Trophoblast cell (in vitro differentiated cells and primary cell): ENCODE measurements around the gene MARCO.
A peak's percentile ranks its signal among the peaks of the same experiment; 100 is the strongest.

ENCODE experiments used
- DNase-seq, 2 donors: peaks; one replicate each; pipeline ENCODE4 v3.0.0-alpha.2; 2016
- H2AFZ ChIP-seq: 2 replicates; pipeline ENCODE4 v1.6.1; 2013; ENCODE audit warnings: low read length, moderate library complexity, mild to moderate bottlenecking; ENCODE audit not compliant: insufficient read depth, poor library complexity
- H2AK5ac ChIP-seq: 2 replicates; pipeline ENCODE4 v1.6.1; 2013; ENCODE audit warnings: mild to moderate bottlenecking, low read length
- H2BK120ac ChIP-seq: 2 replicates; pipeline ENCODE4 v1.6.1; 2013; ENCODE audit warnings: low read length, mild to moderate bottlenecking, moderate library complexity; ENCODE audit not compliant: insufficient read depth, poor library complexity
- H2BK12ac ChIP-seq: 2 replicates; pipeline ENCODE4 v1.6.1; 2013; ENCODE audit warnings: mild to moderate bottlenecking, low read length, moderate library complexity
- H2BK5ac ChIP-seq: 2 replicates; pipeline ENCODE4 v1.6.1; 2013; ENCODE audit warnings: low read length, low read depth, moderate library complexity, mild to moderate bottlenecking; ENCODE audit not compliant: poor library complexity
- H3K14ac ChIP-seq: 2 replicates; pipeline ENCODE4 v1.6.1; 2013; ENCODE audit warnings: mild to moderate bottlenecking, low read length
- H3K18ac ChIP-seq: 2 replicates; pipeline ENCODE4 v1.6.1; 2013; ENCODE audit warnings: mild to moderate bottlenecking, low read length
- H3K23ac ChIP-seq: 2 replicates; pipeline ENCODE4 v1.6.1; 2013; ENCODE audit warnings: low read length
- H3K27ac ChIP-seq: 2 replicates; pipeline ENCODE4 v1.5.1; 2013; ENCODE audit warnings: low read depth, mild to moderate bottlenecking, inconsistent platforms, low read length, moderate library complexity
- H3K27me3 ChIP-seq: 2 replicates; pipeline ENCODE4 v1.6.1; 2013; ENCODE audit warnings: inconsistent platforms, mild to moderate bottlenecking, low read length, moderate library complexity; ENCODE audit not compliant: insufficient read depth
- H3K36me3 ChIP-seq, 2 experiments: 1 replicate in 1 of 2; 2 replicates in 1 of 2; pipeline ENCODE4 v1.6.1; 2013; ENCODE audit warnings: low read length in 2 of 2, mild to moderate bottlenecking in 2 of 2, moderate library complexity in 1 of 2; ENCODE audit not compliant: insufficient read depth in 2 of 2, control insufficient read depth in 1 of 2
- H3K4ac ChIP-seq: 2 replicates; pipeline ENCODE4 v1.6.1; 2013; ENCODE audit warnings: low read depth, mild to moderate bottlenecking, low read length, moderate library complexity
- H3K4me1 ChIP-seq, 2 experiments: 1 replicate in 1 of 2; 2 replicates in 1 of 2; pipeline ENCODE4 v1.6.1; 2013; ENCODE audit warnings: low read length in 2 of 2, mild to moderate bottlenecking in 2 of 2, moderate library complexity in 1 of 2; ENCODE audit not compliant: insufficient read depth in 2 of 2, control insufficient read depth in 1 of 2
- H3K4me2 ChIP-seq: 2 replicates; pipeline ENCODE4 v1.6.1; 2013; ENCODE audit warnings: inconsistent platforms, mild to moderate bottlenecking, low read length, moderate library complexity
- H3K4me3 ChIP-seq: 2 replicates; pipeline ENCODE4 v1.5.1; 2013; ENCODE audit warnings: mild to moderate bottlenecking, low read depth, low read length, inconsistent platforms
- H3K79me1 ChIP-seq: one replicate; pipeline ENCODE4 v1.6.1; 2013; ENCODE audit warnings: low read length
- H3K79me2 ChIP-seq: 2 replicates; pipeline ENCODE4 v1.6.1; 2013; ENCODE audit warnings: low read length, mild to moderate bottlenecking; ENCODE audit not compliant: control insufficient read depth, insufficient read depth, poor library complexity
- H3K9ac ChIP-seq: 2 replicates; pipeline ENCODE4 v1.6.1; 2013; ENCODE audit warnings: mild to moderate bottlenecking, low read length
- H3K9me3 ChIP-seq: 2 replicates; pipeline ENCODE4 v1.6.1; 2013; ENCODE audit warnings: low read depth, mild to moderate bottlenecking, control low read depth, inconsistent platforms, low read length; ENCODE audit not compliant: insufficient read depth
- H4K12ac ChIP-seq: 2 replicates; pipeline ENCODE4 v1.6.1; 2013; ENCODE audit warnings: low read depth, mild to moderate bottlenecking, low read length, moderate library complexity
- H4K8ac ChIP-seq: 2 replicates; pipeline ENCODE4 v1.6.1; 2013; ENCODE audit warnings: low read depth, mild to moderate bottlenecking, low read length, moderate library complexity
- H4K91ac ChIP-seq: one replicate; pipeline ENCODE4 v1.6.1; 2013; ENCODE audit warnings: low read depth, mild to moderate bottlenecking, low read length, moderate library complexity
- WGBS: extraction: QIAGEN DNeasy Blood & Tissue Kit; methylation state at CpG from one replicate; pipeline ENCODE4 v1.1.7; 2013; ENCODE audit warnings: missing lambda C conversion rate; ENCODE audit not compliant: insufficient read length, insufficient coverage; ENCODE audit errors: extremely low coverage; 5-methylcytosine and 5-hydroxymethylcytosine counted together

The MARCO gene

GRCh38 chr2:118913803-118914645 is 28.0 kb upstream of the MARCO start:
- no peak overlapping the region for H3K4me3 ChIP-seq
- H3K4me1 ChIP-seq = peaks cover 0 to 5% of the 10 kb centered on the region in 2 experiments
- H3K9me3 ChIP-seq = peaks cover 3% of the 10 kb centered on the region
- no peak overlapping the region for H2BK5ac ChIP-seq
- H4K12ac ChIP-seq = no peak overlapping the region
- H3K36me3 ChIP-seq = no peaks in the 10 kb centered on the region
- H3K79me2 ChIP-seq = no peaks in the 10 kb centered on the region
- no peak overlapping the region for H4K8ac ChIP-seq
- no peaks in the 10 kb centered on the region for H3K27me3 ChIP-seq
- H2AFZ ChIP-seq = no peak overlapping the region
- H3K4me2 ChIP-seq = no peak overlapping the region
- H3K27ac ChIP-seq = peak overlapping the region; percentile 33
- H3K9ac ChIP-seq = no peak overlapping the region
- WGBS = no CpG with 5 or more reads among the region's 3 CpGs
- H3K79me1 ChIP-seq = no peaks in the 10 kb centered on the region
- no peak overlapping the region for H2BK12ac ChIP-seq
- no peak overlapping the region for H3K4ac ChIP-seq
- peak in 1 of 2 donors; percentile 30 for DNase-seq
- H2BK120ac ChIP-seq = no peak overlapping the region
- H2AK5ac ChIP-seq = no peak overlapping the region
- no peak overlapping the region for H4K91ac ChIP-seq
- no peak overlapping the region for H3K18ac ChIP-seq
- H3K14ac ChIP-seq = no peak overlapping the region
- no peak overlapping the region for H3K23ac ChIP-seq

GRCh38 chr2:118914721-118915453 is 27.1 kb upstream of the MARCO start:
- DNase-seq = no peak
- Histone ChIP-seq H3K9me3 (peaks cover 3% of the 10 kb centered on the region), H4K91ac (no peak overlapping the region), H3K18ac (no peak overlapping the region), H3K36me3 (no peaks in the 10 kb centered on the region), H4K12ac (no peak overlapping the region), H3K79me2 (no peaks in the 10 kb centered on the region), H2BK12ac (no peak overlapping the region), H2AK5ac (no peak overlapping the region), H3K14ac (no peak overlapping the region), H3K23ac (no peak overlapping the region), H3K4me1 (peaks cover 0 to 5% of the 10 kb centered on the region in 2 experiments), H2BK120ac (no peak overlapping the region), H2AFZ (no peak overlapping the region), H3K27me3 (no peaks in the 10 kb centered on the region), H3K4me3 (no peak overlapping the region), H3K27ac (no peak overlapping the region), H4K8ac (no peak overlapping the region), H2BK5ac (no peak overlapping the region), H3K9ac (no peak overlapping the region), H3K4ac (no peak overlapping the region), H3K4me2 (no peak overlapping the region), H3K79me1 (no peaks in the 10 kb centered on the region)
- no CpG with 5 or more reads among the region's 9 CpGs for WGBS

GRCh38 chr2:118918017-118918416 is 24.0 kb upstream of the MARCO start:
- H3K23ac ChIP-seq = no peak overlapping the region
- H3K14ac ChIP-seq = no peak overlapping the region
- H3K18ac ChIP-seq = no peak overlapping the region
- H2AK5ac ChIP-seq = no peak overlapping the region
- no peak overlapping the region for H3K9ac ChIP-seq
- no peaks in the 10 kb centered on the region for H3K79me2 ChIP-seq
- no peak overlapping the region for H3K4ac ChIP-seq
- H2BK5ac ChIP-seq = no peak overlapping the region
- H4K91ac ChIP-seq = no peak overlapping the region
- no peaks in the 10 kb centered on the region for H3K79me1 ChIP-seq
- H3K27ac ChIP-seq = no peak overlapping the region
- H3K4me3 ChIP-seq = no peak overlapping the region
- WGBS = no CpG with 5 or more reads among the region's 1 CpG
- H3K27me3 ChIP-seq = no peaks in the 10 kb centered on the region
- no peak for DNase-seq
- H2BK12ac ChIP-seq = no peak overlapping the region
- H3K36me3 ChIP-seq = no peaks in the 10 kb centered on the region
- no peak overlapping the region for H2BK120ac ChIP-seq
- no peak overlapping the region for H4K12ac ChIP-seq
- H4K8ac ChIP-seq = no peak overlapping the region
- H3K9me3 ChIP-seq = peaks cover 3% of the 10 kb centered on the region
- H3K4me1 ChIP-seq = peaks cover 2 to 8% of the 10 kb centered on the region in 2 experiments
- H2AFZ ChIP-seq = no peak overlapping the region
- H3K4me2 ChIP-seq = no peak overlapping the region

- H3K9me3 ChIP-seq = peaks cover 3% of the 10 kb centered on the region
- H4K8ac ChIP-seq = no peak overlapping the region
- no peak overlapping the region for H4K91ac ChIP-seq
- H2AFZ ChIP-seq = no peak overlapping the region
- H2BK5ac ChIP-seq = no peak overlapping the region
- WGBS = no CpG with 5 or more reads among the region's 7 CpGs
- H2BK120ac ChIP-seq = no peak overlapping the region
- no peaks in the 10 kb centered on the region for H3K27me3 ChIP-seq
- peaks cover 2 to 4% of the 10 kb centered on the region in 2 experiments for H3K4me1 ChIP-seq
- H3K9ac ChIP-seq = no peak overlapping the region
- no peak overlapping the region for H3K27ac ChIP-seq
- H3K4me3 ChIP-seq = no peak overlapping the region
- H3K14ac ChIP-seq = no peak overlapping the region
- H3K18ac ChIP-seq = no peak overlapping the region
- no peak overlapping the region for H2BK12ac ChIP-seq
- no peaks in the 10 kb centered on the region for H3K36me3 ChIP-seq
- H3K23ac ChIP-seq = no peak overlapping the region
- no peak overlapping the region for H3K4ac ChIP-seq
- H3K79me2 ChIP-seq = no peaks in the 10 kb centered on the region
- H3K79me1 ChIP-seq = no peaks in the 10 kb centered on the region
- no peak for DNase-seq
- H4K12ac ChIP-seq = no peak overlapping the region
- H2AK5ac ChIP-seq = no peak overlapping the region
- H3K4me2 ChIP-seq = no peak overlapping the region
Observed at GRCh38 chr2:118921646-118922045, 20.3 kb upstream of the MARCO start.
